ENCODE data around the gene LHB.
A peak's percentile ranks its signal among the peaks of the same experiment; 100 is the strongest.
"Not testable (repeated sequence)": the region's sequence is repeated elsewhere in the genome, so short reads cannot be mapped to it uniquely, and the experiment has no call there.

Gene LHB

DNA sequence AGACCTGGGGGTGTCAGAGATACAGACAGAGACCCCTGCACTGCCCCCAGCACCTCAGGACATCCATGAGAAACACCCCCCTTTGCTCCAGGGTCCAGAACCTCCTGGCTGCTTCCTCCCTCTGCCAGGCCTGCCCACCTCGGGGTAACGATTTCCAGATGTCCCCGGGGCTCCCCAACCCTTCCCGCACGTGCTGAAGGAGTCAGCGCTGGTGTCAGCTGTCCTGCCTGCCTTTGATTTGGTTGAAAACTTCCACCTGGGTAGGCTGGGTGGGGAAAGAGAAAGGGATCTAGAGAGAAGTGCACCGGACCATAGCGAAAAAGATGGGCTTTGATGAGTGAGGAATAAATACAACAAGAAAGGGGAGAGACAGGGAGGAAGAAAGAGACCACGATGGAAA, 42.2 kb upstream of the LHB start:
- TF ChIP-seq, protein P1, sequence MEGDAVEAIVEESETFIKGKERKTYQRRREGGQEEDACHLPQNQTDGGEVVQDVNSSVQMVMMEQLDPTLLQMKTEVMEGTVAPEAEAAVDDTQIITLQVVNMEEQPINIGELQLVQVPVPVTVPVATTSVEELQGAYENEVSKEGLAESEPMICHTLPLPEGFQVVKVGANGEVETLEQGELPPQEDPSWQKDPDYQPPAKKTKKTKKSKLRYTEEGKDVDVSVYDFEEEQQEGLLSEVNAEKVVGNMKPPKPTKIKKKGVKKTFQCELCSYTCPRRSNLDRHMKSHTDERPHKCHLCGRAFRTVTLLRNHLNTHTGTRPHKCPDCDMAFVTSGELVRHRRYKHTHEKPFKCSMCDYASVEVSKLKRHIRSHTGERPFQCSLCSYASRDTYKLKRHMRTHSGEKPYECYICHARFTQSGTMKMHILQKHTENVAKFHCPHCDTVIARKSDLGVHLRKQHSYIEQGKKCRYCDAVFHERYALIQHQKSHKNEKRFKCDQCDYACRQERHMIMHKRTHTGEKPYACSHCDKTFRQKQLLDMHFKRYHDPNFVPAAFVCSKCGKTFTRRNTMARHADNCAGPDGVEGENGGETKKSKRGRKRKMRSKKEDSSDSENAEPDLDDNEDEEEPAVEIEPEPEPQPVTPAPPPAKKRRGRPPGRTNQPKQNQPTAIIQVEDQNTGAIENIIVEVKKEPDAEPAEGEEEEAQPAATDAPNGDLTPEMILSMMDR (IDR thresholded peaks at IDR 0.05; ENCODE audit: extremely low read depth, missing control alignments), result no peak
- peak; percentile 17 for DNase-seq (ENCODE audit: low spot score)

DNA sequence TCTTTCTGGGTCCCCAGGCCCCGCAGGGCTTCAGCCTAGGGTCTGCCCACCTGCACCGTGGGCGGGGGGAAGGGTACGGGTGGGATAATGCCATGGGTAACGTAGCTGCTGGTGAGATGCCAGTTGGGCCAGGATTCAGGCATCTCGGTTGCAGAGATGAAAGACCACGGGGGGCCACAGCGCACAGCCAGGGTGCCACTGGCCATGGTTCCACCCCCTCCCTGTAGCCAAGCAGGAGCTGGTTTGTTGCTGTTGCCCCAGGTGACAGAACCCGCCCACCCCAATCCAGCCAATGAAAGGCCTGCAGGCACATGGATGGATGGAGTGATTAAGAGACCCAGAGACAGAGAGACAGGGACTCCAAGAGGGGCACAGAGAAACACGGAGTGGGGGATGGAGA, 41.7 kb upstream of the LHB start:
- DNase-seq (ENCODE audit: low spot score), result peak; percentile 52
- TF ChIP-seq, protein P1 (IDR thresholded peaks at IDR 0.05; ENCODE audit: extremely low read depth, missing control alignments), result no peak

DNA sequence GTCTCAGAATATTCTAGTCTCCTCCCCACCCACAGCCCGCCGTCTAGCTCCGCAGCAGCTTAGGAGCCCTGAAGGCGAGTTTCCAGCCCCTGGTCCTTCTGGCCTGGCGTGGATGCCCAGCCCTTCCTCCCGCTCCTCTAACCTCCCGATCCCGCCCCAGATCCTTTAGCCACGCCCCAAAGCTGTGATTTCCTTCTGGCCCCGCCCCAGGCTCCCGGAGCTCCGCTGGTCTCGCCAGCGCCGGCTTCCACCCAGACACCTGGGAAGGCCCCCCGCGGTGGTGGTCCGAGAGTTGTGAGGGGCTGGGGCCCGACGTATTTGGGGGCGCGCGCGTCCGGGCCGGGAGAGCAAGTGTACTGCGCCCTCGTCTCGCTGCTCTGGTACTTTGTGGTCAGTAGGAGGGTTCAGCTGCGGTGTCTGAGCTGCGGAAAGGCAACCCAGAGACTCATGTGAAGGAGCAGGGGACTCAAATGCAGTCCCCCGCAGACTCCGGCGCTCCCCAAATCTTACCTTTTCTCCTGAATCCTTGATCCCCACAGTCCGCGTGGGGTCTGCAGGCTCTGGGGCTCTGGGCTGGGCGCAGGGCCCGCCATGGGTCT, 40.8 kb upstream of the LHB start, which contains the start of gene CGB7:
Gene CGB7 (minus strand): TSS at position 114 of the 599 bp plus-strand sequence. CDS start 2,374 bp downstream, outside the sequence.
- peak; percentile 58 for DNase-seq (ENCODE audit: low spot score)
- TF ChIP-seq, protein P1 (IDR thresholded peaks at IDR 0.05; ENCODE audit: extremely low read depth, missing control alignments), result no peak

DNA sequence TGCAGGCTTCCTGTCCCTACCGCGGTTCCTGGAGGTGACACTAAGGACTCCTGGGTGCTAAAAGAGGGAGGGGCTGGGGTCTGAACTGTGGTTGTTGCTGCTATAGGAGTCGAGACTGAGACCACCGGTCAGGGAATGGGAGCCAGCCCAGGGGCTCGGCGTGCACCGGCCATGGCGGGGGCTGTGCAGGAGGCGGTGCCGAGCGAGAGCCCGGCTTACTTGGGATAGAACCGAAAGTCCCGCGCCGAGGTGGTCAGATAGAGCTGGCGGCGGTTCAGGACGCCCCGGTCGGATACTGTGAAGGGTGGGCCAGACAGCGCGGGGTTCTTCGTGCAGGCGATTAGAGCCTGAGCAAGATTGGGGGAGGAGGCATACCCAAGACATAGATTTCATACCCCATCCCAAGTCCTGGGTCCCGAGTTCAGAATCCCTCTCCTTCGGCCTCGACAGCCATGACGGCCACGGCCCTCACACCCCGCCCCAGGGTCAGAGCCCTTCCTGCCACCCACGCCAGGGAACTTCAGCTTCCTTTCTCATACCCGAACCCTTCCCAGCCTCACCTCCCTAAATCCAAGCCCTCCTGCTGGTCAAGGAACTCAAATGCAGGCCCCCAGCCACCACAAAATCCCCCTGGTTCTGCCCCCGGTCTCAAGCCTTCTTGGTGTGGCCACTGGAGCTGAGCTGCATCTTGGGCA, 40.2 kb upstream of the LHB start:
- DNase-seq (ENCODE audit: low spot score), result not testable (repeated sequence)

DNA sequence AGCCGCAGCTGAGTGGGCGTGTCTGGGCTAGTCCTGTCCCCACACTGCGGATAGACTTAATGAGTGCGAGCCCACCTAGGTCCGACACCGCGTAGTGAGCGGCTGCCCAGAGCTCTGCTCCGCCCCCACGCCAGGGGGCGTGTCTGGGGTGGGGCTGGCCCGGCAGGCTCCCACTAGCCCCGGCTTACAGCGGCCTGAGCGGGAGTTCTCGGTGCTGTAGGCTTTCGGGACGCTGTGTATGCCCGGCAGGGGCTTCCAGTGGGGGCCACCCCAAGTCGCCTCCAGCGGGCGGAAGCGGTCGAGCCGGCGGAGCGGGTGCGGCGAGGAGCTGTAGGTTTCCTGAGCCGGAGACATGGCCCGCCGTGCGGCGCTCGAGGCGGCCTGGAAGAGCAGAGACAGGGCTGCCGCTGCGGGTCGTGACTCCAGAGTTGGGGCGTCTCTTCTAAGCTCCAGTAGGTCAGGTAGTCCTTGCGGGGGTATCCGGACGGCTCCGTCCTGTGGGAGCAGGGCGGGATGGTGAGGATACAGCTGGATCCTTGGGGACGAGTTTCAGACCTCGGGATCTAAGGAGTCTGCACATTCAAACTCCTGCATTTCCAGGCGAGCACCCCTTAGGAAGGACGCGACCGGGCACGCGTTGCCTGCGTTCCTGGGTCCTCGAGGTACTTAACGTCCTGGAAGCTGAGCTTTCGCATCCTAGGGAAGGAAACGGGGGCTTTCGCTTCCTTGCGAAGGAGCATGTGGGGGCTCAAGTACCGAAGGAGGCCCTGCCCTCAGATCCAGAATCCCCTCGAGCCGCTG, 39.4 kb upstream of the LHB start:
- DNase-seq (ENCODE audit: low spot score), result peak; percentile 89
- TF ChIP-seq, protein P1 (IDR thresholded peaks at IDR 0.05; ENCODE audit: extremely low read depth, missing control alignments), result no peak

DNA sequence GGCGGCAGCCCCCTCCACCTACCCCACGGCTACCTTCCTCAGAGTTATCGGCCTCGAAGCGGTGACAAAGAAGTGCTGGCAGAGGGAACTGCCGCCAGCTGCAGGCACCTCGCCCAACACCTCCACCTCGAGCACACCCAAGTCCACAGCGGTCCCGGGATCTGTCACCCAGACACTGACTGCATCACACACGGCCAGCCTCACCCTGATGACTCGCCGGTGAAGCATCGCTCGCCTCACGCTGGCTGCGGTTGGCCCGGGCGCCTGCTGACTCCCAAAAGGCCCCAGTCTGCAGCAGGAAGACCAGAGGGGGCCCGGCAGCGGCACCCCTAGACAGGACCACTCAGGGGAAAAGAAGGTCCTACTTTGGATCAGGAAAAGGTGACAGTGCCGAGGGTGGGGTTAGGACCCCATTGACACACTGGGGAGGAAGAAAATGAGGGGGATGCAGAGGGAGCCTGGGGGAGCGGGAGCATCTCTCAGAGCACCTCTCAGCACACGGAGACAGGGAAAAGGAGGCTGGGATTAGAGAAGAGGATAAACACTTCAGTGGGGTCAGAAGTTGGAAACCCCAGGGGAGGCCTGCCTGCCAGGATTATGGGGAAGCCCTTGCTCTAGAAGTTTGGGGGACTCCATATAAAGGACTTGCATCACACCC, 33.6 kb upstream of the LHB start:
- not testable (repeated sequence) for DNase-seq (ENCODE audit: low spot score)

DNA sequence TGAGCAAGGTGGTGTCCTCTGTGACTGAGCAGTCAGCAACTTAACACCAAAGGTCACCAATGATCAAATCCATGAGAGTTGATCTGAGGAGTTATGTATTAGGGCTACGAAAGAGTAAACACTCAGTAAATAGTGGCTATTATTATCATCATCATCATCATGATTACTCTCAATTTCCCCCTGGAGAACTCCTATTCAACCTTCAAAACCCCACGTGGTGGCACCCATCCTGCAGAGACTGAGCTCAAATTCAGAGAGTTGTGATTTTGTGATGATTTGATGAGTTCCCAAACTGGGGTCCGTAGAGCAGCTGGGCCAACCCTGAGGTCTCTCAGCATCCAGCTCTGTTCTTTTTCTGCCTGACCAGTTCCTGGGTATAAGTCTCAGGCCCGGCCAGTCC, 32.9 kb upstream of the LHB start:
- not testable (repeated sequence) for DNase-seq (ENCODE audit: low spot score)

DNA sequence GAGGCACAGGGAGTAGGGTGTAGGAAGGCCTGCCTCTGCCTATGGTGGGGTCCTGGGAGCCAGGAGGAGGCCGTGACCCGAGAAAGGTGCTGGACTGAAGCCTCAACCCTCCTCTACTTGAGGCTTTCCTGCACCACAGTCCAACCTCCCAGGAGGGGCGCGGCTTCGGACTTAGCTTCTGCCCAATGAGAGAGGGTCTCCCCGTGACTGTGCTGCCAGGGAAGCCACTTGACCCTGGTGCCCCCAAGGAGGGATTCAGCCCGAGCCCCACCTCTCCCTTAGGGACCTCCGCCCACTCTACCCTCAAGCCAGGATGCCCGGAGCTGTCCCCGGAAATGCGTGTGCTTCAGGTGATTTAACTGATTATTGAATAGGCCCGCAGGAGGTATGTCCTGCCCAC, 32.1 kb upstream of the LHB start, which contains the start of gene CGB8:
Gene CGB8 (minus strand): TSS at position 101 of the 400 bp plus-strand sequence. CDS start 372 bp downstream, outside the sequence.
- not testable (repeated sequence) for DNase-seq (ENCODE audit: low spot score)

DNA sequence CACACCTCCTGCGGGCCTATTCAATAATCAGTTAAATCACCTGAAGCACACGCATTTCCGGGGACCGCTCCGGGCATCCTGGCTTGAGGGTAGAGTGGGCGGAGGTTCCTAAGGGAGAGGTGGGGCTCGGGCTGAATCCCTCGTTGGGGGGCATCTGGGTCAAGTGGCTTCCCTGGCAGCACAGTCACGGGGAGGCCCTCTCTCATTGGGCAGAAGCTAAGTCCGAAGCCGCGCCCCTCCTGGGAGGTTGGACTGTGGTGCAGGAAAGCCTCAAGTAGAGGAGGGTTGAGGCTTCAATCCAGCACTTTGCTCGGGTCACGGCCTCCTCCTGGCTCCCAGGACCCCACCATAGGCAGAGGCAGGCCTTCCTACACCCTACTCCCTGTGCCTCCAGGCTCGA, 26.7 kb upstream of the LHB start, which contains the start of gene CGB5:
Gene CGB5 (plus strand): TSS at position 301 of the 400 bp plus-strand sequence. CDS start 362 bp downstream, outside the sequence.
- DNase-seq (ENCODE audit: low spot score), result not testable (repeated sequence)

DNA sequence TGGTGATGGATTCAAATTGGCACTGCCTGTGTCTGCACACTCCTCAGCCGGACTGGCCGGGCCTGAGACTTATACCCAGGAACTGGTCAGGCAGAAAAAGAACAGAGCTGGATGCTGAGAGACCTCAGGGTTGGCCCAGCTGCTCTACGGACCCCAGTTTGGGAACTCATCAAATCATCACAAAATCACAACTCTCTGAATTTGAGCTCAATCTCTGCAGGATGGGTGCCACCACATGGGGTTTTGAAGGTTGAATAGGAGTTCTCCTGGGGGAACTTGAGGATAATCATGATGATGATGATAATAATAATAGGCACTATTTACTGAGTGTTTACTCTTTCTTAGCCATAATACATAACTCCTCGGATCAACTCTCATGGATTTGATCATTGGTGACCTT, 25.8 kb upstream of the LHB start:
- not testable (repeated sequence) for DNase-seq (ENCODE audit: low spot score)
